Loucy (cell line): Measurements from ENCODE around the gene TMEM39B.

Experiments used
- H2AFZ ChIP-seq: fragments of 200-600 bp; sonication (generic); 2 replicates; pipeline ENCODE4 v1.6.0; 2016; ENCODE audit warnings: antibody characterized with exemption, mild to moderate bottlenecking, low read length, moderate library complexity
- H3F3A ChIP-seq: fragments of 200-600 bp; 2 replicates; pipeline ENCODE4 v1.6.0; 2016; ENCODE audit warnings: antibody characterized with exemption, low read depth, mild to moderate bottlenecking
- H3K27me3 ChIP-seq: fragments of 200-600 bp; sonication (generic); 2 replicates; pipeline ENCODE4 v1.6.1; 2014; ENCODE audit warnings: low read length, mild to moderate bottlenecking; ENCODE audit not compliant: insufficient read depth, poor library complexity, severe bottlenecking
- H3K36me3 ChIP-seq: fragments of 200-600 bp; sonication (generic); 2 replicates; pipeline ENCODE4 v1.6.1; 2016; ENCODE audit warnings: low read length; ENCODE audit not compliant: insufficient read depth
- H3K4me1 ChIP-seq: fragments of 200-600 bp; sonication (generic); 2 replicates; pipeline ENCODE4 v1.5.1; 2014; ENCODE audit warnings: low read length, mild to moderate bottlenecking; ENCODE audit not compliant: insufficient read depth, poor library complexity, severe bottlenecking
- H3K4me2 ChIP-seq: fragments of 200-600 bp; sonication (generic); 2 replicates; pipeline ENCODE4 v1.6.0; 2014; ENCODE audit warnings: antibody characterized with exemption, low read length, low read depth, mild to moderate bottlenecking; ENCODE audit not compliant: poor library complexity, severe bottlenecking
- H3K4me3 ChIP-seq: fragments of 200-600 bp; sonication (generic); 2 replicates; pipeline ENCODE4 v1.5.1; 2014; ENCODE audit warnings: low read length, mild to moderate bottlenecking, mixed read lengths; ENCODE audit not compliant: poor library complexity, severe bottlenecking
- H3K79me2 ChIP-seq: fragments of 200-600 bp; sonication (generic); 2 replicates; pipeline ENCODE4 v1.6.1; 2014; ENCODE audit warnings: low read length; ENCODE audit not compliant: insufficient read depth
- H3K9ac ChIP-seq: fragments of 200-600 bp; sonication (generic); 2 replicates; pipeline ENCODE4 v1.6.0; 2014; ENCODE audit warnings: mild to moderate bottlenecking, low read depth, low read length, moderate library complexity; ENCODE audit not compliant: poor library complexity, severe bottlenecking
- H3K9me2 ChIP-seq: fragments of 200-600 bp; sonication (generic); replicated peaks from 2 replicates; pipeline ENCODE4 v1.6.1; 2016; ENCODE audit warnings: low read depth, low read length, mixed read lengths
- H3K9me3 ChIP-seq: fragments of 200-600 bp; sonication (generic); 2 replicates; pipeline ENCODE4 v1.6.1; 2014; ENCODE audit warnings: mild to moderate bottlenecking, antibody characterized with exemption, low read length, low read depth; ENCODE audit not compliant: insufficient read depth
- H4K20me1 ChIP-seq: fragments of 200-600 bp; sonication (generic); 2 replicates; pipeline ENCODE4 v1.6.0; 2014; ENCODE audit warnings: antibody characterized with exemption, low read length, mild to moderate bottlenecking; ENCODE audit not compliant: insufficient read depth, poor library complexity, severe bottlenecking
- CTCF ChIP-seq: fragments of 200-600 bp; sonication (generic); conservative IDR thresholded peaks from 2 replicates; pipeline ENCODE4 v1.5.1; 2014; ENCODE audit warnings: mild to moderate bottlenecking, antibody characterized with exemption, low read length
- EZH2phosphoT487 ChIP-seq: fragments of 200-600 bp; IDR thresholded peaks from 2 replicates; pipeline ENCODE4 v1.6.1; 2018; ENCODE audit warnings: antibody characterized with exemption, mild to moderate bottlenecking, moderate library complexity, borderline replicate concordance

The TMEM39B gene

GRCh38 chr1:32068957-32069588 is 3.7 kb upstream of the TMEM39B start:
- Histone ChIP-seq H3K79me2 (peaks cover 7% of the 10 kb centered on the region; the same call in 1 of the 2 replicates), H4K20me1 (peaks cover 4% of the 10 kb centered on the region), H3K27me3 (no peaks in the 10 kb centered on the region), H3K36me3 (no peaks in the 10 kb centered on the region), H3K4me1 (peaks cover 21% of the 10 kb centered on the region), H3F3A (0 out of 2 replicates have a peak, but pooled peaks cover 5% of the 10 kb centered on the region), H3K4me2 (no peak overlapping the region), H3K9ac (no peak overlapping the region), H3K9me3 (no peaks in the 10 kb centered on the region), H2AFZ (no peak overlapping the region), H3K9me2 (no peaks in the 10 kb centered on the region), H3K4me3 (no peak overlapping the region)
- no peak for TF ChIP-seq CTCF
- no peak for TF ChIP-seq EZH2phosphoT487

- peaks cover 11% of the 10 kb centered on the region for H4K20me1 ChIP-seq
- peak overlapping the region; percentile 78 for H3K4me3 ChIP-seq
- peaks cover 25% of the 10 kb centered on the region for H3K4me1 ChIP-seq
- no peaks in the 10 kb centered on the region for H3F3A ChIP-seq
- peak overlapping the region; percentile 80 for H3K9ac ChIP-seq
- TF ChIP-seq CTCF = no peak
- TF ChIP-seq EZH2phosphoT487 = no peak
- H3K9me3 ChIP-seq = no peaks in the 10 kb centered on the region
- H2AFZ ChIP-seq = peak overlapping the region; percentile 73
- no peaks in the 10 kb centered on the region for H3K27me3 ChIP-seq
- H3K36me3 ChIP-seq = peaks cover 9% of the 10 kb centered on the region; the same call in 1 of the 2 replicates
- no peaks in the 10 kb centered on the region for H3K9me2 ChIP-seq
- H3K4me2 ChIP-seq = peak overlapping the region; percentile 77
- H3K79me2 ChIP-seq = peaks cover 28% of the 10 kb centered on the region; the same call in 1 of the 2 replicates
Observed at GRCh38 chr1:32071758-32072621, 749 bp upstream of the TMEM39B start.

- Histone ChIP-seq H3K4me2 (peak overlapping the region; percentile 81), H3K4me1 (peaks cover 24% of the 10 kb centered on the region), H3F3A (no peaks in the 10 kb centered on the region), H3K9ac (peak overlapping the region; percentile 80), H3K79me2 (peaks cover 34% of the 10 kb centered on the region; the same call in 1 of the 2 replicates), H3K27me3 (no peaks in the 10 kb centered on the region), H3K36me3 (peaks cover 22% of the 10 kb centered on the region; the same call in 1 of the 2 replicates), H3K4me3 (peak overlapping the region; percentile 78), H3K9me2 (no peaks in the 10 kb centered on the region), H2AFZ (peak overlapping the region; percentile 73; the same call in 1 of the 2 replicates), H4K20me1 (peaks cover 14% of the 10 kb centered on the region), H3K9me3 (no peaks in the 10 kb centered on the region)
- TF ChIP-seq CTCF = peak; percentile 51
- no peak for TF ChIP-seq EZH2phosphoT487
Observed at GRCh38 chr1:32073299-32074229, 825 bp downstream of the TMEM39B start.
